Astrocyte (in vitro differentiated cells and primary cell): ENCODE results near the gene UMODL1. TPM values are rescaled to one million over a fixed set of nuclear protein-coding genes. Genes with fewer than 3 reads are reported as not detected.
A peak's percentile ranks its signal among the peaks of the same experiment; 100 is the strongest.

Source experiments
- DNase-seq: peaks from one replicate; pipeline ENCODE4 v3.0.0-alpha.2; 2010; ENCODE audit warnings: low read depth
- FAIRE-seq: peaks from 2 replicates; lab custom pipeline; 2011; peaks lifted over from hg19 to GRCh38; lab: Jason Lieb, UNC
- H2AFZ ChIP-seq: 2 replicates; pipeline ENCODE4 v1.6.0; 2012; ENCODE audit warnings: low read depth, low read length, inconsistent platforms
- H3K27ac ChIP-seq: 2 replicates; pipeline ENCODE4 v1.5.1; 2011; ENCODE audit warnings: low read depth, low read length, inconsistent platforms
- H3K27me3 ChIP-seq: 2 replicates; pipeline ENCODE4 v1.6.0; 2011; ENCODE audit warnings: low read length, inconsistent platforms; ENCODE audit not compliant: insufficient read depth
- H3K36me3 ChIP-seq: 2 replicates; pipeline ENCODE4 v1.5.1; 2011; ENCODE audit warnings: low read length, inconsistent platforms; ENCODE audit not compliant: insufficient read depth
- H3K4me1 ChIP-seq: 2 replicates; pipeline ENCODE4 v1.5.1; 2011; ENCODE audit warnings: low read length, inconsistent platforms; ENCODE audit not compliant: insufficient read depth
- H3K4me2 ChIP-seq: 2 replicates; pipeline ENCODE4 v1.6.0; 2012; ENCODE audit warnings: low read length, inconsistent platforms
- H3K4me3 ChIP-seq: 2 replicates; pipeline ENCODE4 v1.5.1; 2011; ENCODE audit warnings: low read depth, mild to moderate bottlenecking, low read length, inconsistent platforms; ENCODE audit not compliant: insufficient read depth
- H3K79me2 ChIP-seq: 2 replicates; pipeline ENCODE4 v1.6.0; 2012; ENCODE audit warnings: mild to moderate bottlenecking, low read length, inconsistent platforms; ENCODE audit not compliant: insufficient read depth
- H3K9ac ChIP-seq: 2 replicates; pipeline ENCODE4 v1.6.0; 2012; ENCODE audit warnings: mild to moderate bottlenecking, low read length, inconsistent platforms
- H3K9me3 ChIP-seq: 2 replicates; pipeline ENCODE4 v1.5.1; 2012; ENCODE audit warnings: low read depth, mild to moderate bottlenecking, low read length, inconsistent platforms; ENCODE audit not compliant: insufficient read depth
- H4K20me1 ChIP-seq: 2 replicates; pipeline ENCODE4 v1.6.0; 2012; ENCODE audit warnings: low read length, inconsistent platforms; ENCODE audit not compliant: insufficient read depth
- H3K27ac Mint-ChIP-seq: one replicate; pipeline ENCODE4 v1.8.0; 2021; ENCODE audit warnings: mild to moderate bottlenecking, mixed read lengths; ENCODE audit not compliant: unreplicated experiment
- H3K27me3 Mint-ChIP-seq: one replicate; pipeline ENCODE4 v1.8.0; 2021; ENCODE audit warnings: low read depth, mixed read lengths; ENCODE audit not compliant: unreplicated experiment
- H3K36me3 Mint-ChIP-seq: one replicate; pipeline ENCODE4 v1.8.0; 2021; ENCODE audit warnings: low read depth, mixed read lengths; ENCODE audit not compliant: unreplicated experiment
- H3K4me1 Mint-ChIP-seq: one replicate; pipeline ENCODE4 v1.8.0; 2021; ENCODE audit warnings: low read depth, mixed read lengths; ENCODE audit not compliant: unreplicated experiment
- H3K4me3 Mint-ChIP-seq: one replicate; pipeline ENCODE4 v1.8.0; 2021; ENCODE audit warnings: mild to moderate bottlenecking, moderate library complexity, mixed read lengths; ENCODE audit not compliant: unreplicated experiment
- H3K9me3 Mint-ChIP-seq: one replicate; pipeline ENCODE4 v1.8.0; 2021; ENCODE audit warnings: mild to moderate bottlenecking, mixed read lengths; ENCODE audit not compliant: unreplicated experiment
- CTCF ChIP-seq: IDR thresholded peaks from 2 replicates; pipeline ENCODE4 v1.5.1; 2011; ENCODE audit warnings: low read depth, mild to moderate bottlenecking, inconsistent platforms, low read length, moderate library complexity; ENCODE audit not compliant: insufficient read depth
- EZH2 ChIP-seq: IDR thresholded peaks from 2 replicates; pipeline ENCODE4 v1.6.1; 2012; ENCODE audit warnings: mild to moderate bottlenecking, low read length, inconsistent platforms; ENCODE audit not compliant: insufficient read depth
- total RNA-seq: library from RNA; stranded (reverse); gene quantifications from 2 replicates; pipeline ENCODE4 v1.2.1, GENCODE V29; 2021

Gene UMODL1
- total RNA-seq, 1 donor from 2014 or later = not detected

DNA sequence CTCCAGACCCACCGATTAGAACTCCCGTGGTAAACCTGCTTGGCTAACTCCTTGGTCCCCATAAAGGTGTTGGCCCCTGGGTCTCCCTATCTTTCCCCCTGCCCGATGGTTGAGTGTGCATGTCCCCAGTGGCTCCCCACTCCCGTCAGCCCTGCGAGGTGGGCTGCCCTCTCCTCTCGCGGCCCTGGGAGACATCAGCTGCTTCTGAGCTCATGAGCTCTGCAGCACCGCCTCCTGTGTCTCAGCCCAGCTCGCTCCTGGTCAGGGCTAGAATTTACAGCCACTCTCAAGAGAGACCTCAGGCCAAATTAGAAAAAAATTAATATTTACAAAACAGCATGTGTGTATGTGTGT lies 45.1 kb upstream of the UMODL1 start:
- Histone ChIP-seq H3K79me2 (no peaks in the 10 kb centered on the region), H3K4me3 (no peak overlapping the region), H3K4me1 (peaks cover 12% of the 10 kb centered on the region), H3K27me3 (peaks cover 16% of the 10 kb centered on the region), H3K27ac (peak overlapping the region; percentile 55), H2AFZ (peak overlapping the region; percentile 3), H3K4me2 (no peak overlapping the region), H3K9me3 (no peaks in the 10 kb centered on the region), H3K9ac (peak overlapping the region; percentile 32), H3K36me3 (no peaks in the 10 kb centered on the region), H4K20me1 (no peaks in the 10 kb centered on the region)
- Mint-ChIP-seq H3K9me3 (peaks cover 11% of the 10 kb centered on the region), H3K4me3 (no peak overlapping the region), H3K27ac (no peak overlapping the region), H3K36me3 (no peaks in the 10 kb centered on the region), H3K4me1 (peaks cover 6% of the 10 kb centered on the region), H3K27me3 (peaks cover 18% of the 10 kb centered on the region)
- no peak for DNase-seq
- no peak for FAIRE-seq
- TF ChIP-seq CTCF (no peak), EZH2 (no peak)

DNA sequence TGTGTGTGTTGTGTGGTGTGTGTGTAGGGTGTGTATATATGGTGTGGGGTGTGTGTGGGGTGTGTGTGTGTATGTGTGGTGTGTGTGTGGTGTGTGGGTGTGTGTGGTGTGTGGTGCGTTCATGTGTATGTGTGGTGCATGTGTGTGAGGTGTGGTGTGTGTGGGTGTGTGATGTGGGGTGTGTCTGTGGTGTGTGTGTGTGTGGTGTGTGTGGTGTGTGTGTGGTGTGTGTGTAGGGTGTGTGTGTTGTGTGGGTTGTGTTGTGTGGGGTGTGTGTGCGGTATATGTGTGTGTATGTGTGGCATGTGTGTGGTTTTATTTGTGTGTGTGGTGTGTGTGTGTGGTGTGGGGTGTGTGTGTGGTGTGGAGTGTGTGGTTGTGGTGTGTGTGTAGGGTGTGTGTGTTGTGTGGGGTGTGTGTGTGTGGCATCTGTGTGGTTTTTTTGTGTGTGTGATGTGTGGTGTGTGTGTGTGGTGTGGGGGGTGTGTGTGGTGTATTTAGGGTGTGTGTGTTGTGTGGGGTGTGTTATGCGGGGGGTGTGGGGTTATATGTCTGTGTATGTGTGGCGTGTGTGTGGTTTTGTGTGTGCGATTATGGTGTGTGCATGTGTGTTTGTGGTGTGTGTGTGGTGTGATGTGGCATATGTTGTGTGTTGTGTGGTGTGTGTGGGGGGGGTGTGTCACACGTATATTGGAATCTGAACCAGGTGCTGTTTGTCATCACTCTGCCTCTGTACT lies 43.9 kb upstream of the UMODL1 start:
- Histone ChIP-seq H4K20me1 (no peaks in the 10 kb centered on the region), H3K9ac (no peak overlapping the region), H3K36me3 (no peaks in the 10 kb centered on the region), H3K4me3 (no peak overlapping the region), H3K4me1 (peaks cover 8% of the 10 kb centered on the region), H3K9me3 (no peaks in the 10 kb centered on the region), H3K27me3 (peaks cover 6% of the 10 kb centered on the region), H3K4me2 (no peak overlapping the region), H3K79me2 (no peaks in the 10 kb centered on the region), H3K27ac (no peak overlapping the region), H2AFZ (no peak overlapping the region)
- Mint-ChIP-seq H3K9me3 (peaks cover 11% of the 10 kb centered on the region), H3K4me1 (peaks cover 6% of the 10 kb centered on the region), H3K27ac (no peak overlapping the region), H3K36me3 (no peaks in the 10 kb centered on the region), H3K27me3 (peaks cover 19% of the 10 kb centered on the region), H3K4me3 (no peak overlapping the region)
- no peak for DNase-seq
- FAIRE-seq = no peak
- TF ChIP-seq CTCF (no peak), EZH2 (no peak)
